GM19193 (cell line): ENCODE results near the gene MEX3A.

Experiments used
- POLR2A ChIP-seq: IDR thresholded peaks from 4 replicates; pipeline ENCODE4 v1.6.1; 2011; ENCODE audit not compliant: insufficient read depth, insufficient read length; ENCODE audit errors: extremely low read depth

MEX3A gene

GRCh38 chr1:156077430-156077760 is 4.9 kb downstream of the MEX3A start:
- no peak for TF ChIP-seq POLR2A

DNA sequence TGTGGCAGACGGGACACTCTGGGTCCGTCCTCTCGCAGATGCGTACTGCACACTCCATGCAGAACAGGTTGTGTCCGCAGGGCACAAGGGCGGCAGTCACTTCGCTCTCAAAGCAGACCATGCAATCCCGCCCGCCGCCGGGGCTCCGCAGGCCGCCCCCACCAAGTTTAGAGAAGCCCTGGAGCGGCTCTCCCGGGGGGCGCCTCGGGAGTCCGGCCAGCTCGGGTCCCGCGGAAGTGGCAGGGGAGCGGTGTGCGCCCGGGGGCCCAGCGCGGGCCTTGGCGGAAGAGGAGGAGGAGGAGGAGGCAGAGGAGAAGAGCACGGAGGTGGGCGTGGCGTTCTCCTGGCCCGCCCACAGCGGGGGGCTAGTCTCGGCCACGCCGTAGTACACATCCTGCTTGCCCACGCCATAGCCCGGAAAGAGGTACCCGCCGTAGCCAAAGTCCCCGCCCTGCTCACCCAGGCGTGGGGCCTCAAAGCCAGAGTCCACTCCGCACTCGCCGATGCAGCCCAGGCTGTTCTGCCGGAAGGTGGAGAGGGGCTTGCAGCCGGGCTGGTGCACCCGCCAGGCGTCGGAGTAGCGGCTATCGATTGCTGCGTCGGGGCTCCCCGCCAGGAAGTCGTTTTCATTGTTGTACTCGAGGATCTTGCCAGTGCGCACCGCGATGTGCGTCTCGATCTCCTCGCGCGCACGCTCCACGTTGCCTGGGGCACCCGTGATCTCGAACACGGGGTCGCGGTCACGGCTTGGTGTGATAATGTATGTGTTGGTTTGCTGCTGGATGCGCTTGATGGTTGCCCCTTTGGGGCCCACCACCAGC is 5.4 kb downstream of the MEX3A start:
- peak; percentile 61 for TF ChIP-seq POLR2A

- TF ChIP-seq POLR2A, result no peak
Measured at GRCh38 chr1:156075775-156076204, 6.5 kb downstream of the MEX3A start.

- no peak for TF ChIP-seq POLR2A
Measured at GRCh38 chr1:156075162-156075561, 7.1 kb downstream of the MEX3A start.

GRCh38 chr1:156074661-156075060 is 7.6 kb downstream of the MEX3A start:
- no peak for TF ChIP-seq POLR2A

DNA sequence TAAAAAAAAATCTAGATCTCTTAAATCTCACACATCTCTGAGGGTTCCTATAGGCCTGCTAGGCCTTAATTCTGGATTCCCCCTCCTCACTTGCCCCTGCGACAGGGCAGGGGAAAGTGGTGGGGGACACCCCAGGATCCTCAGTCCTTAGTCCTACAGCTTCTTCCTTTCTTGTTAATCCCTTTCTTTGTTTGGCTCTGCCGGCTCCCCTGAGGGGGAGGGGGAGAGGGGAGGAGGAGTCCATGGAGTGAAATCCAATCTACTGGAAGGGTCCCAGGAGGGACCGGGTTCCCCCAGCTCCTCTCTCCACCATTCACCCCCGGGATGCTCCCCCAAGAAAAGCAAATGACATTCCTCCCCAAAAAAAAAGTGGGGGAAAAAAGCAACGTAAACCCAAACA is 8.5 kb downstream of the MEX3A start:
- no peak for TF ChIP-seq POLR2A

DNA sequence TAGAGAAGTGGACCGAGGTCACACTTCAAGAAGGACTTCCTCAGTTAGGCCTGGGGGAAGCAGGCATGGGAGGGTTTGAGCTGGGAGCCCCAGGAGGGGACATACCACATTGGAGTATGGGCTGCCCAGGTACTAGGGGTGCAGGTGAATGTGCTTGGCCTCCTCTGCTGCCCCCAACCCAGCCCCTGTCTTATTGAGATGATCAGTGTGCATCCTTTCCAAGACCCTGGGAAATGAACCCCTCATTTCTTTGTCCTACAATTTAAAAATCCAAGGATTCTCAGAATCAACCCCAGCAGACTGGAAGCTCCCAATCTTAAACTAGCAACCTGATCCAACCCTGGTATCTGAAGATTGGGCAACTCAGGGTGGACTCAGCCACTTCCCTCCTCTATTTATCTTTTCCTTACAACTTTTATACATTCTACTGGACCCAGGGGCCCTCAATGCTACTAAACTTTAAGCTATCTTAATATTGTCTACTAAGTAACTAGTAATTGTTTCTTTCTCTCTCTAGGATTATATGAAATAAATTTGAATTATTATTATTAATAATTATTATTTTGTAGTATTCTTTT is 9.1 kb downstream of the MEX3A start:
- TF ChIP-seq POLR2A, result no peak

- TF ChIP-seq POLR2A, result no peak
Measured at GRCh38 chr1:156072251-156072650, 10.0 kb downstream of the MEX3A start.

DNA sequence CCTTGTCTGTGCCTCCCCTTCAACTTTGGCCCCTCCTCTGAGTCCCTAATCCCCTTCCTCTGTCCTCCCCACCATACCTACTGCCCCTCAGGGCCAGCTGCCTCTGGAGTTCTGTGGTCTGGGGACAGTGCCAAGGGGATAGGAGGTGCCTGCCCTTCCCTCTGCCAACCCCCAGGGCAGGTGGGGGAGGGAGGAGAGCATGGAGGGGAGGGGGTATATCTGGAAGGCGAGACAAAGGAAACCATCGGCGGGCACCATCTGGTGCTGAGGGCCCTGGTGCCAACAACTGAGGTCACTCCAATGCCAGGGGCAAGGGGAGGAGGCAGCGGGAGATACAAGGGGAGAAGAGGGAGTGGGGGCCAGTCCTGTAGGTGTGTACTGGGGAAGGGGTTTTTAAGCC is 11.7 kb downstream of the MEX3A start:
- TF ChIP-seq POLR2A, result no peak

GRCh38 chr1:156069490-156070455 is 12.5 kb downstream of the MEX3A start:
- TF ChIP-seq POLR2A, result no peak

GRCh38 chr1:156067262-156067661 is 15.0 kb downstream of the MEX3A start:
- no peak for TF ChIP-seq POLR2A

GRCh38 chr1:156065871-156066270 is 16.4 kb downstream of the MEX3A start:
- no peak for TF ChIP-seq POLR2A

DNA sequence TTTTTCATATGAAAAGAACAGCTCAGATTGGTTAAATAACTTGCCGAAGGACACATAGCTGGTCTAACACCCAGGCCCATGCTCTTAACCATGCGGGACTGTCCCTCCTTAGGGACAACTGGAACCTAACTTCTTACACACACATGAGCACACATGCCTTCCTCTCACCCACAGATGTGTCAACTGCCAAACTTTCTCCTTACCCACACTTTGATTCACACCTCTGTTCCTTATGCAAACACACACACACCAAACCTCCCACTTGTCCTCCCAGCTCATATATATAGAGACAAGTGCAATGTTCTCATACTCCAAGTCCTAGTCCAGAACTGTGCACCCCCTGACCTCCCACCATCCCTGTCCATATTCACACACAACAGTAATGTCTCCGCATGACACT is 17.1 kb downstream of the MEX3A start:
- TF ChIP-seq POLR2A, result no peak

GRCh38 chr1:156064615-156065014 is 17.6 kb downstream of the MEX3A start:
- no peak for TF ChIP-seq POLR2A

DNA sequence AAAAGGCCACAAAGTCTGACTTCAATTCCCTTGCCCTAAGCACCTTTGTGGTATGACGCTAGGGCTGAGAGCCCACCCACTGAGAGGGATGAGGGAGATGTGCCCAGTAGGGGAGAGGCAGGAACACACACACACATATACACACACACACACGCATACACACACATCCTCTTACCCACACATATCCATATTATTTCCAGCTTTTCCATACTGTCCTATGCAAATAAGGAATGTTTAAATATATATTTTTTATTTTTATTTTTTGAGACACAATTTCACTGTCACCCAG is 18.3 kb downstream of the MEX3A start:
- TF ChIP-seq POLR2A, result no peak

GRCh38 chr1:156062189-156062588 is 20.1 kb downstream of the MEX3A start:
- no peak for TF ChIP-seq POLR2A

- TF ChIP-seq POLR2A, result no peak
Measured at GRCh38 chr1:156060937-156061636, 21.2 kb downstream of the MEX3A start, which contains the start of gene RAB25. Gene RAB25 (plus strand): TSS chr1:156061160. CDS start chr1:156061401, 241 bp downstream.
